A549 (cell line): ENCODE results near the gene GNGT2. TPM values are rescaled to one million over a fixed set of nuclear protein-coding genes. Genes with fewer than 3 reads are reported as not detected.

Experiments used
- polyA plus RNA-seq, 4 experiments: library from polyadenylated mRNA; depleted of rRNA in 3 of 4; stranded (reverse); fragments of >200 nt; fragmentation: RNase III in 1 of 4; extraction: RNeasy Plus Mini Kit Qiagen cat#74134 plus additional on column Dnase treatment in 1 of 4; gene quantifications; 2 replicates in 3 of 4; 3 replicates in 1 of 4; pipeline ENCODE4 v1.2.3, GENCODE V29; 2011 to 2017

The GNGT2 gene
- polyA plus RNA-seq, 2 of the 4 experiments (the other 2 are of a cell fraction), result 0.31 TPM; not detected in 1

Other genes starting within 250 kb of the GNGT2 start
- gene GIP, start 242.0 kb downstream of the GNGT2 start, polyA plus RNA-seq (2011; rRNA removed), result 6.1 and 6.3 TPM in 2 replicates
- 3.5 to 5.2 TPM (median 5.2 TPM) in 3 replicates for gene GIP, start 242.0 kb downstream of the GNGT2 start, polyA plus RNA-seq (2017; fragmentation: RNase III; extraction: RNeasy Plus Mini Kit Qiagen cat#74134 plus additional on column Dnase treatment)
- 26.2 and 30.1 TPM in 2 replicates for gene IGF2BP1, start 213.2 kb downstream of the GNGT2 start, polyA plus RNA-seq (2011; rRNA removed)
- 38.0 to 42.3 TPM (median 40.3 TPM) in 3 replicates for gene IGF2BP1, start 213.2 kb downstream of the GNGT2 start, polyA plus RNA-seq (2017; fragmentation: RNase III; extraction: RNeasy Plus Mini Kit Qiagen cat#74134 plus additional on column Dnase treatment)
- gene B4GALNT2, start 77.8 kb downstream of the GNGT2 start, polyA plus RNA-seq (2011; rRNA removed), result 0.49 and 0.69 TPM in 2 replicates
- 0.20 to 0.43 TPM (median 0.36 TPM) in 3 replicates for gene B4GALNT2, start 77.8 kb downstream of the GNGT2 start, polyA plus RNA-seq (2017; fragmentation: RNase III; extraction: RNeasy Plus Mini Kit Qiagen cat#74134 plus additional on column Dnase treatment)
- gene ABI3, start 133 bp upstream of the GNGT2 start, polyA plus RNA-seq (2011; rRNA removed), result not detected in 2 replicates
- gene ABI3, start 133 bp upstream of the GNGT2 start, polyA plus RNA-seq (2017; fragmentation: RNase III; extraction: RNeasy Plus Mini Kit Qiagen cat#74134 plus additional on column Dnase treatment), result not detected in 3 replicates
- gene PHOSPHO1, start 20.2 kb upstream of the GNGT2 start, polyA plus RNA-seq (2011; rRNA removed), result 0.32 and 0.34 TPM in 2 replicates
- gene PHOSPHO1, start 20.2 kb upstream of the GNGT2 start, polyA plus RNA-seq (2017; fragmentation: RNase III; extraction: RNeasy Plus Mini Kit Qiagen cat#74134 plus additional on column Dnase treatment), result 0.98 to 1.6 TPM (median 1.1 TPM) in 3 replicates
- 13.1 and 14.8 TPM in 2 replicates for gene ZNF652, start 151.7 kb upstream of the GNGT2 start, polyA plus RNA-seq (2011; rRNA removed)
- gene ZNF652, start 151.7 kb upstream of the GNGT2 start, polyA plus RNA-seq (2017; fragmentation: RNase III; extraction: RNeasy Plus Mini Kit Qiagen cat#74134 plus additional on column Dnase treatment), result 5.5 to 5.7 TPM (median 5.5 TPM) in 3 replicates
- gene PHB1, start 204.3 kb upstream of the GNGT2 start, polyA plus RNA-seq (2011; rRNA removed), result 480 and 556 TPM in 2 replicates
- gene PHB1, start 204.3 kb upstream of the GNGT2 start, polyA plus RNA-seq (2017; fragmentation: RNase III; extraction: RNeasy Plus Mini Kit Qiagen cat#74134 plus additional on column Dnase treatment), result 410 to 432 TPM (median 416 TPM) in 3 replicates